HUES6 (cell line): ENCODE data around the gene ASL.
"Not testable (repeated sequence)": the region's sequence is repeated elsewhere in the genome, so short reads cannot be mapped to it uniquely, and the experiment has no call there.

Experiments
- H3K27ac ChIP-seq: 2 replicates; pipeline ENCODE4 v1.7.0; 2013; ENCODE audit warnings: low read depth, mild to moderate bottlenecking, low read length, inconsistent platforms
- H3K27me3 ChIP-seq: 2 replicates; pipeline ENCODE4 v1.6.1; 2013; ENCODE audit warnings: low read length; ENCODE audit not compliant: control insufficient read depth, insufficient read depth
- H3K36me3 ChIP-seq: 2 replicates; pipeline ENCODE4 v1.6.1; 2013; ENCODE audit warnings: low read length; ENCODE audit not compliant: control insufficient read depth, insufficient read depth
- H3K4me1 ChIP-seq: 2 replicates; pipeline ENCODE4 v1.6.1; 2013; ENCODE audit warnings: low read length; ENCODE audit not compliant: control insufficient read depth, insufficient read depth
- H3K4me3 ChIP-seq: 2 replicates; pipeline ENCODE4 v1.5.1; 2013; ENCODE audit warnings: low read depth, low read length
- H3K9ac ChIP-seq: one replicate; pipeline ENCODE4 v1.6.1; 2013; ENCODE audit warnings: mild to moderate bottlenecking, low read length
- H3K9me3 ChIP-seq: 2 replicates; pipeline ENCODE4 v1.6.1; 2013; ENCODE audit warnings: low read depth, low read length; ENCODE audit not compliant: control insufficient read depth, insufficient read depth

The ASL gene

GRCh38 chr7:66075590-66076461 lies at the start of gene ASL:
Gene ASL (plus strand): TSS chr7:66075819. CDS start chr7:66076082, 263 bp downstream.
- no peak within 1 kb of the TSS for H3K27ac ChIP-seq
- H3K9ac ChIP-seq, result peak within 1 kb of the TSS; percentile 78
- no peaks in the 10 kb centered on the region; the same call in 1 of the 2 replicates for H3K36me3 ChIP-seq
- H3K9me3 ChIP-seq, result no peaks in the 10 kb centered on the region
- peak within 1 kb of the TSS; percentile 95 for H3K4me3 ChIP-seq
- H3K27me3 ChIP-seq, result no peaks in the 10 kb centered on the region
- peaks cover 7% of the 10 kb centered on the region; the same call in 1 of the 2 replicates for H3K4me1 ChIP-seq

- H3K9ac ChIP-seq, H3K4me3 ChIP-seq, H3K4me1 ChIP-seq, H3K27ac ChIP-seq, H3K27me3 ChIP-seq, H3K36me3 ChIP-seq, H3K9me3 ChIP-seq: not testable (repeated sequence)
Observed at GRCh38 chr7:66028342-66028741, 47.3 kb upstream of the ASL start.

- Histone ChIP-seq H3K4me1 (no peaks in the 10 kb centered on the region), H3K27ac (no peak overlapping the region), H3K4me3 (no peak overlapping the region), H3K9ac (no peak overlapping the region), H3K9me3 (no peaks in the 10 kb centered on the region), H3K27me3 (no peaks in the 10 kb centered on the region), H3K36me3 (no peaks in the 10 kb centered on the region)
Observed at GRCh38 chr7:66033471-66034385, 41.9 kb upstream of the ASL start.

- not testable (repeated sequence) for H3K4me3 ChIP-seq, H3K9me3 ChIP-seq, H3K9ac ChIP-seq, H3K4me1 ChIP-seq, H3K36me3 ChIP-seq, H3K27me3 ChIP-seq, H3K27ac ChIP-seq
Observed at GRCh38 chr7:66034436-66035010, 41.1 kb upstream of the ASL start.

- Histone ChIP-seq H3K4me3 (no peak overlapping the region), H3K36me3 (no peaks in the 10 kb centered on the region), H3K27me3 (no peaks in the 10 kb centered on the region; the same call in 1 of the 2 replicates), H3K9me3 (no peaks in the 10 kb centered on the region), H3K4me1 (no peaks in the 10 kb centered on the region), H3K27ac (no peak overlapping the region), H3K9ac (no peak overlapping the region)
Observed at GRCh38 chr7:66036382-66036781, 39.2 kb upstream of the ASL start.

- Histone ChIP-seq H3K27ac (no peak overlapping the region), H3K36me3 (no peaks in the 10 kb centered on the region), H3K4me3 (no peak overlapping the region), H3K27me3 (no peaks in the 10 kb centered on the region; the same call in 1 of the 2 replicates), H3K9me3 (no peaks in the 10 kb centered on the region), H3K9ac (no peak overlapping the region), H3K4me1 (no peaks in the 10 kb centered on the region)
Observed at GRCh38 chr7:66036788-66037187, 38.8 kb upstream of the ASL start.

GRCh38 chr7:66039094-66039670 lies 36.4 kb upstream of the ASL start:
- Histone ChIP-seq H3K9me3 (no peaks in the 10 kb centered on the region), H3K4me3 (no peak overlapping the region), H3K36me3 (no peaks in the 10 kb centered on the region), H3K27ac (no peak overlapping the region), H3K9ac (no peak overlapping the region), H3K4me1 (peaks cover 6% of the 10 kb centered on the region; the same call in 1 of the 2 replicates), H3K27me3 (peaks cover 8% of the 10 kb centered on the region)

- H3K4me3 ChIP-seq, result peak overlapping the region; percentile 67
- peak overlapping the region; percentile 6 for H3K9ac ChIP-seq
- peaks cover 9% of the 10 kb centered on the region for H3K27me3 ChIP-seq
- peaks cover 6% of the 10 kb centered on the region; the same call in 1 of the 2 replicates for H3K4me1 ChIP-seq
- no peaks in the 10 kb centered on the region for H3K36me3 ChIP-seq
- H3K9me3 ChIP-seq, result no peaks in the 10 kb centered on the region
- H3K27ac ChIP-seq, result no peak overlapping the region
Observed at GRCh38 chr7:66043681-66044497, 31.7 kb upstream of the ASL start.

- not testable (repeated sequence) for H3K9me3 ChIP-seq, H3K4me1 ChIP-seq, H3K36me3 ChIP-seq, H3K27ac ChIP-seq, H3K9ac ChIP-seq, H3K27me3 ChIP-seq
- H3K4me3 ChIP-seq, result peak overlapping the region; percentile 67
Observed at GRCh38 chr7:66044498-66044854, 31.1 kb upstream of the ASL start.

GRCh38 chr7:66047426-66047825 lies 28.2 kb upstream of the ASL start:
- peaks cover 6% of the 10 kb centered on the region; the same call in 1 of the 2 replicates for H3K4me1 ChIP-seq

More at GRCh38 chr7:66047426-66047825, 28.2 kb upstream of the ASL start:
- Histone ChIP-seq H3K36me3 (no peaks in the 10 kb centered on the region), H3K27me3 (peaks cover 9% of the 10 kb centered on the region), H3K9me3 (no peaks in the 10 kb centered on the region), H3K4me3 (no peak overlapping the region), H3K9ac (no peak overlapping the region), H3K27ac (no peak overlapping the region)
